HG03135 (cell line): ENCODE measurements around the gene RNASE4.
"Not testable (repeated sequence)": the region's sequence is repeated elsewhere in the genome, so short reads cannot be mapped to it uniquely, and the experiment has no call there.

Experiments
- ATAC-seq: cut with Tn5 transposase; IDR thresholded peaks from one replicate; pipeline ENCODE4 v1.9.1; 2021; ENCODE audit warnings: mild to moderate bottlenecking, moderate library complexity; ENCODE audit not compliant: unreplicated experiment

RNASE4 gene

GRCh38 chr14:20734430-20734806 is 50.1 kb downstream of the RNASE4 start:
- no peak for ATAC-seq

- not testable (repeated sequence) for ATAC-seq
These were observed 53.9 kb downstream of the RNASE4 start for GRCh38 chr14:20738292-20738691.

- ATAC-seq: no peak
These were observed 57.8 kb downstream of the RNASE4 start for GRCh38 chr14:20742132-20742531.

GRCh38 chr14:20743556-20743955 is 59.2 kb downstream of the RNASE4 start:
- no peak for ATAC-seq

GRCh38 chr14:20745571-20746358 is 61.4 kb downstream of the RNASE4 start, which contains the start of gene EDDM3A:
TSS of gene EDDM3A (plus strand) at chr14:20745887. CDS start at chr14:20747581, 1,694 bp downstream.
- no peak for ATAC-seq

GRCh38 chr14:20746566-20746965 is 62.2 kb downstream of the RNASE4 start:
- no peak for ATAC-seq

- ATAC-seq: no peak
These were observed 64.1 kb downstream of the RNASE4 start for GRCh38 chr14:20748439-20748838.

GRCh38 chr14:20750194-20750593 is 65.8 kb downstream of the RNASE4 start:
- no peak for ATAC-seq
